GM21825 (cell line): ENCODE results near the gene FAXC.
"Not testable (repeated sequence)": the region's sequence is repeated elsewhere in the genome, so short reads cannot be mapped to it uniquely, and the experiment has no call there.

ENCODE experiments used
- ATAC-seq: cut with Tn5 transposase; IDR thresholded peaks from one replicate; pipeline ENCODE4 v1.9.1; 2021; ENCODE audit warnings: mild to moderate bottlenecking, moderate library complexity; ENCODE audit not compliant: unreplicated experiment

Gene FAXC

GRCh38 chr6:99341862-99342455 lies 7.5 kb downstream of the FAXC start:
- no peak for ATAC-seq

GRCh38 chr6:99338188-99338587 lies 11.3 kb downstream of the FAXC start:
- ATAC-seq: no peak

- ATAC-seq: not testable (repeated sequence)
These were observed 14.2 kb downstream of the FAXC start for GRCh38 chr6:99335298-99335697.

GRCh38 chr6:99334526-99335127 lies 14.8 kb downstream of the FAXC start:
- ATAC-seq: no peak

GRCh38 chr6:99333068-99333467 lies 16.4 kb downstream of the FAXC start:
- ATAC-seq: peak; percentile 94

GRCh38 chr6:99331531-99331930 lies 17.9 kb downstream of the FAXC start:
- ATAC-seq: no peak

GRCh38 chr6:99330159-99330558 lies 19.3 kb downstream of the FAXC start:
- peak; percentile 64 for ATAC-seq

- no peak for ATAC-seq
These were observed 24.5 kb downstream of the FAXC start for GRCh38 chr6:99324996-99325395.

GRCh38 chr6:99318566-99318965 lies 30.9 kb downstream of the FAXC start:
- ATAC-seq: no peak

GRCh38 chr6:99312354-99312753 lies 37.1 kb downstream of the FAXC start:
- no peak for ATAC-seq

GRCh38 chr6:99310553-99310952 lies 38.9 kb downstream of the FAXC start:
- no peak for ATAC-seq

- no peak for ATAC-seq
These were observed 39.9 kb downstream of the FAXC start for GRCh38 chr6:99309557-99309956.

GRCh38 chr6:99308788-99309187 lies 40.7 kb downstream of the FAXC start:
- ATAC-seq: no peak

GRCh38 chr6:99307295-99307907 lies 42.1 kb downstream of the FAXC start:
- no peak for ATAC-seq

GRCh38 chr6:99306341-99306740 lies 43.1 kb downstream of the FAXC start:
- no peak for ATAC-seq

- ATAC-seq: no peak
These were observed 44.4 kb downstream of the FAXC start for GRCh38 chr6:99305021-99305554.

- ATAC-seq: no peak
These were observed 52.1 kb downstream of the FAXC start for GRCh38 chr6:99297415-99297814.

- ATAC-seq: no peak
These were observed 52.5 kb downstream of the FAXC start for GRCh38 chr6:99297006-99297405.

GRCh38 chr6:99296261-99296660 lies 53.2 kb downstream of the FAXC start:
- ATAC-seq: no peak

- ATAC-seq: no peak
These were observed 54.2 kb downstream of the FAXC start for GRCh38 chr6:99295276-99295675.

- ATAC-seq: no peak
These were observed 54.7 kb downstream of the FAXC start for GRCh38 chr6:99294786-99295185.

- no peak for ATAC-seq
These were observed 59.8 kb downstream of the FAXC start for GRCh38 chr6:99289701-99290100.
